Heart left ventricle (tissue), 16 donors: Measurements from ENCODE around the gene ABCA7. TPM values are rescaled to one million over a fixed set of nuclear protein-coding genes. Genes with fewer than 3 reads are reported as not detected.

Experiments
- ATAC-seq, 4 donors: fragments of 200-7000 bp; cut with Tn5 transposase; one replicate each; pipeline ENCODE4 v1.9.1; 2020 to 2022; ENCODE audit warnings: moderate library complexity in 4 of 4, mild to moderate bottlenecking in 3 of 4, moderate number of reproducible peaks in 1 of 4
- DNase-seq, 5 donors: peaks; one replicate each; pipeline ENCODE4 v3.0.0-alpha.2; 2020
- H3K27ac ChIP-seq, 12 donors: fragments of 200-600 bp; sonication (generic) in 4 of 12; one replicate each; pipeline versions ENCODE4 v1.5.0 to v1.8.0; 2016 to 2022; ENCODE audit warnings: mild to moderate bottlenecking in 2 of 12
- H3K27me3 ChIP-seq, 9 donors: fragments of 200-600 bp; sonication (generic) in 2 of 9; one replicate each; pipeline versions ENCODE4 v1.5.1 to v1.8.0; 2016 to 2022; ENCODE audit warnings: mild to moderate bottlenecking in 3 of 9
- H3K36me3 ChIP-seq, 9 donors: fragments of 200-600 bp; sonication (generic) in 2 of 9; one replicate each; pipeline versions ENCODE4 v1.5.0 to v1.8.0; 2018 to 2022; ENCODE audit warnings: mild to moderate bottlenecking in 2 of 9
- H3K4me1 ChIP-seq, 12 donors: fragments of 200-600 bp; sonication (generic) in 4 of 12; one replicate each; pipeline versions ENCODE4 v1.5.0 to v1.8.0; 2016 to 2022; ENCODE audit warnings: mild to moderate bottlenecking in 3 of 12
- H3K4me3 ChIP-seq, 12 donors: fragments of 200-600 bp; sonication (generic) in 4 of 12; one replicate each; pipeline versions ENCODE4 v1.5.0 to v1.8.0; 2017 to 2022; ENCODE audit warnings: mild to moderate bottlenecking in 9 of 12, moderate library complexity in 4 of 12
- H3K9me3 ChIP-seq, 12 donors: fragments of 200-600 bp; sonication (generic) in 4 of 12; one replicate each; pipeline versions ENCODE4 v1.5.0 to v1.8.0; 2016 to 2022; ENCODE audit warnings: mild to moderate bottlenecking in 1 of 12
- POLR2A ChIP-seq, 2 donors: fragments of 450-650 bp; IDR thresholded peaks; one replicate each; pipeline ENCODE4 v1.6.1; 2017; ENCODE audit warnings: antibody characterized with exemption in 2 of 2, mild to moderate bottlenecking in 2 of 2, moderate library complexity in 2 of 2
- WGBS, 4 donors: extraction: QIAGEN DNeasy Blood & Tissue Kit in 2 of 4; methylation state at CpG; one replicate each; pipeline versions ENCODE4 v1.1.5 to v1.1.7; 2013 to 2018; 5-methylcytosine and 5-hydroxymethylcytosine counted together
- intact Hi-C, 10 donors: fragments of 100-400 bp; cut with DNase I; formaldehyde crosslinking; loops; one replicate each; pipeline versions ENCODE4 v1.11.1 to v1.14.2; 2022
- polyA plus RNA-seq, 2 donors: library from polyadenylated mRNA; stranded (reverse); fragments of 200-250 nt; gene quantifications; one replicate each; pipeline ENCODE4 v1.2.3, GENCODE V29; 2013
- total RNA-seq, 9 donors: library from RNA; depleted of rRNA in 2 of 9; stranded (reverse); fragments of >200 nt in 2 of 9; fragmentation: NEBNext Ultra II Directional in 3 of 9; extraction: Animal tissue kit (Norgen Biotek cat#: 25700) in 3 of 9; gene quantifications; one replicate each; pipeline versions ENCODE4 v1.1.0 to v1.2.4, GENCODE V29; 2016 to 2023
- TF ChIP-seq, protein P1 (sequence below), 12 donors: fragments of 200-600 bp; sonication (generic) in 4 of 12; IDR thresholded peaks; one replicate each; pipeline versions ENCODE4 v1.5.0 to v1.8.0; 2018 to 2022; ENCODE audit warnings: antibody characterized with exemption in 12 of 12, mild to moderate bottlenecking in 5 of 12
- donor health status: ischemic (EF 13 %, LVEDD 7.1; RV severe dilation, severe dysfunction).
- donor health status: healthy with polysubstance abuse.
- donor health status: DM: no; HTN: yes; CAD: no.
- donor health status: DM: no; HTN: no; CAD: no.
- donor health status: ischemic (EF 25% LVEDD 6.9; RV normal size, moderate dysfunction).
- donor health status: ischemic (EF 25% LVEDD 5.7; RV mildly dilated, moderate dysfunction).
- donor health status: healthy.
- donor health status: DM: yes; HTN: yes; CAD: no.
- donor health status: ischemic (EF 35%, LVEDD 5.7; RV mildly dilated, moderate dysfunction).
- donor health status: nonischemic (EF 11% LVEDD 7.7; RV severe dilation, severe dysfunction).
- donor health status: DM: yes; HTN: yes; CAD: no.
- donor health status: PGD.
- donor health status: ischemic (EF 29% LVEDD 5.4; RV normal size, mild dysfunction).
- donor health status: nonischemic (EF 23%, LVEDD 6.1; RV moderate dilation, normal function).

Gene ABCA7
- total and polyA plus RNA-seq, 11 donors: 2.9 to 12.4 (median 8.8) TPM

DNA sequence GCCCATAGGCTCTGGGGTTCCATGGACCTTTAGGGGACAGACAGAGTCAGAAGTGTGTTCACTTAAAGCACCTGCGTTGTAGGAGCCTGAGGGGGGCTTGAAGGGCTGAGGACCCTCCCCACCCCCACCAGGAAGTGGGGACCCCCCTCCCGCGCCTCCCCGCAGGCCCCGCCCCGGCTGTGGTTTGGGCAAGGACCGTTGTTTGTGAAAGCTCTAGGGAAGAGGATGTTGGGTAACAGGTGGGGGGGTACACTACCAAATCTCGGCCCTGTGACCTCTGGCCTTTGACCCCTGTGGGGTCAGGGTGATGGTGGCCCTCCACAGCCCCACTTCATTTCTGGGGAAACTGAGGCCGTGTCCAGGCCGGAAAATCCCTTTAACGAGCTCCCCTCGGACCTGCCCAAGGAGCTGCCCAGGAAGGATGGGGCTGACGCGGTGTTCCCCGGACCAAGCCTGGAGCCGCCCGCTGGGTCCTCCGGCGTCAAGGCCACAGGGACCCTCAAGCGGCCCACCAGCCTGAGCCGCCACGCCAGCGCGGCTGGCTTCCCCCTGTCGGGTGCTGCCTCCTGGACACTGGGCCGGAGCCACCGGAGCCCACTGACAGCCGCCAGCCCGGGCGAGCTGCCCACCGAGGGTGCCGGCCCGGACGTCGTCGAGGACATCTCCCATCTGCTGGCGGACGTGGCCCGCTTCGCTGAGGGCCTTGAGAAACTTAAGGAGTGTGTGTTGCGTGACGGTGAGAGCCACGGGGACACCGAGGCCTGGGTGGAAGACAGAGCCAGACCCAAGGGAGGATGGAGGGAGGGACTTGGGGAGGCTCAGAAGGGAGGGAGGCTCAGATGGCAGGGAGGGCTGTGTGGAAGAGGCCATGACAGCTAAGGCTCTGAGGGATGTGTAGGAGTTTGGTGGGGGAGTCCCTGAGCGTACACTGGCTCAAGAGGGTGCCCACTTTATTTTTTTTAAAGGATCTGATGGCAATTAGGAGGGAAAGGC is 28.4 kb downstream of the ABCA7 start:
- peak overlapping the region in 10 of 12 donors; percentile 30 to 80 (median 46) for H3K4me3 ChIP-seq
- ATAC-seq (peak in 2 of 4 donors; percentile 30 to 38), DNase-seq (peak; percentile 51 to 87 (median 66))
- no peaks in the 10 kb centered on the region for H3K9me3 ChIP-seq
- TF ChIP-seq, protein P1, sequence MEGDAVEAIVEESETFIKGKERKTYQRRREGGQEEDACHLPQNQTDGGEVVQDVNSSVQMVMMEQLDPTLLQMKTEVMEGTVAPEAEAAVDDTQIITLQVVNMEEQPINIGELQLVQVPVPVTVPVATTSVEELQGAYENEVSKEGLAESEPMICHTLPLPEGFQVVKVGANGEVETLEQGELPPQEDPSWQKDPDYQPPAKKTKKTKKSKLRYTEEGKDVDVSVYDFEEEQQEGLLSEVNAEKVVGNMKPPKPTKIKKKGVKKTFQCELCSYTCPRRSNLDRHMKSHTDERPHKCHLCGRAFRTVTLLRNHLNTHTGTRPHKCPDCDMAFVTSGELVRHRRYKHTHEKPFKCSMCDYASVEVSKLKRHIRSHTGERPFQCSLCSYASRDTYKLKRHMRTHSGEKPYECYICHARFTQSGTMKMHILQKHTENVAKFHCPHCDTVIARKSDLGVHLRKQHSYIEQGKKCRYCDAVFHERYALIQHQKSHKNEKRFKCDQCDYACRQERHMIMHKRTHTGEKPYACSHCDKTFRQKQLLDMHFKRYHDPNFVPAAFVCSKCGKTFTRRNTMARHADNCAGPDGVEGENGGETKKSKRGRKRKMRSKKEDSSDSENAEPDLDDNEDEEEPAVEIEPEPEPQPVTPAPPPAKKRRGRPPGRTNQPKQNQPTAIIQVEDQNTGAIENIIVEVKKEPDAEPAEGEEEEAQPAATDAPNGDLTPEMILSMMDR (IDR thresholded peaks at IDR 0.05): no peak
- TF ChIP-seq POLR2A (IDR thresholded peaks at IDR 0.05): no peak
- peaks cover 5 to 61% (median 26%) of the 10 kb centered on the region in 12 donors for H3K4me1 ChIP-seq
- 62 to 84% (median 72%) methylated on average over 26 to 45 of the region's 45 CpGs for WGBS, 4 donors
- H3K27ac ChIP-seq: peak overlapping the region in 7 of 12 donors; percentile 42 to 97 (median 54)
- peaks cover 33 to 92% (median 51%) of the 10 kb centered on the region in 9 donors for H3K27me3 ChIP-seq
- intact Hi-C loops: no loop called here
- H3K36me3 ChIP-seq: peaks cover 0 to 25% (median 0%) of the 10 kb centered on the region in 9 donors

GRCh38 chr19:1069009-1069779 is 29.3 kb downstream of the ABCA7 start:
- 47 to 54% (median 50%) methylated on average over 22 to 25 of the region's 25 CpGs for WGBS, 4 donors
- peaks cover 5 to 70% (median 26%) of the 10 kb centered on the region in 12 donors for H3K4me1 ChIP-seq
- H3K9me3 ChIP-seq: no peaks in the 10 kb centered on the region
- H3K27ac ChIP-seq: peak overlapping the region in 2 of 12 donors; percentile 82 to 97
- DNase-seq: peak; percentile 61 to 88 (median 81)
- intact Hi-C loops: no loop called here
- peaks cover 0 to 34% (median 0%) of the 10 kb centered on the region in 9 donors for H3K36me3 ChIP-seq
- peak overlapping the region in 6 of 12 donors; percentile 42 to 80 (median 51) for H3K4me3 ChIP-seq
- peaks cover 33 to 86% (median 51%) of the 10 kb centered on the region in 9 donors for H3K27me3 ChIP-seq
- ATAC-seq: peak; percentile 32 to 71 (median 56)
- no peak for TF ChIP-seq POLR2A (IDR thresholded peaks at IDR 0.05)
- TF ChIP-seq, protein P1 (IDR thresholded peaks at IDR 0.05): no peak

DNA sequence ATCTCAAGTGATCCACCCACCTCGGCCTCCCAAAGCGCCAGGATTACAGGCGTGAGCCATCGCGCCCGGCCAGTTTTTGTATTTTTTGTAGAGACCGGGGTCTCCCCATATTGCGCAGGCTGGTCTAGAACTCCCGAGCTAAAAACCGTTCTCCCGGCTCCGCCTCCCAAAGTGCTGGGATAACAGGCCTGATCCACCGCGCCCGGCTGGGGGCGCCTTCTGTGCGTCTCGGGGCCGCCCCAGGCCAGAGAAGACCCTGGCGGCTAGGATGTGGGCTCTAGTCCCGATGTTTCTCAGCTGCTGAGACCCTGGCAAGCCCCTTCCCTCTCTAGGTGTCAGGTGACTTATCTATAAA is 30.6 kb downstream of the ABCA7 start:
- no peak for DNase-seq
- H3K4me1 ChIP-seq: peaks cover 5 to 70% (median 17%) of the 10 kb centered on the region in 12 donors

More for the DNA sequence above, 30.6 kb downstream of the ABCA7 start:
- no peak for ATAC-seq
- Histone ChIP-seq H3K4me3 (no peak overlapping the region), H3K36me3 (peaks cover 0 to 36% (median 0%) of the 10 kb centered on the region in 9 donors), H3K27me3 (peaks cover 33 to 74% (median 51%) of the 10 kb centered on the region in 9 donors), H3K9me3 (no peaks in the 10 kb centered on the region), H3K27ac (no peak overlapping the region)
- TF ChIP-seq POLR2A (IDR thresholded peaks at IDR 0.05): no peak
- TF ChIP-seq, protein P1 (IDR thresholded peaks at IDR 0.05): no peak
- 13 to 24% (median 17%) methylated on average over 19 to 21 of the region's 21 CpGs for WGBS, 4 donors
- intact Hi-C loops: no loop called here
